HG02759 (cell line): ENCODE results near the gene ZSWIM6.

Experiments
- ATAC-seq: cut with Tn5 transposase; IDR thresholded peaks from one replicate; pipeline ENCODE4 v1.9.1; 2021; ENCODE audit warnings: mild to moderate bottlenecking, moderate library complexity; ENCODE audit not compliant: unreplicated experiment

The ZSWIM6 gene

DNA sequence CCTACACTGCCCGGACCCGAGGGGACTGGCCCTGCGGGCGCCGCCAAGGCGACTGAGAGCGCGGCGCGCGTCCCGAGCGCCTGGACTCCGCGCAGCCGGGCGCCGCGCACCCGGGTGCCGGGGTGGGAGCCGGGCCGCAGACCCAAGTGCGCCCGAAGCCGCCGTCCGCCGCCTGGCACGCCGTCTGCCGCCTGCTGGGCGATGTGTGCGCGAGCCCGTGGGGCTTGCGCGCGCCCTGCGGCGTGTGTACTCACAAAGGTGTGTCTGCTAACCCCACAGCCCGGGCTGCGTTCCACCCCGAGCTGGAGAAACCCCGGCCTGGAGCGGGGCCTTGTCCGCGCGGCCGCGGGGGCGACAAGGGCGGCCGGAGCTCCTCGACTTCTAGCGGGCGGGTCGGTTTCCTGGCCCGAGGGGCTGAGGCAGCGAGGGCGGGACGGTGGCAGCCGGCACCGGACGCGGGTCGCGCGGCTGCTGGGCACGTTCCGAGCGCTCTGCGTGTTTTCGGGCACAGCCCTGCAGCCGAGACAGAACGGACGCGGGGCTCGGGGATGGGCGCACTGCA is 1.1 kb upstream of the ZSWIM6 start:
- ATAC-seq = peak; percentile 38

DNA sequence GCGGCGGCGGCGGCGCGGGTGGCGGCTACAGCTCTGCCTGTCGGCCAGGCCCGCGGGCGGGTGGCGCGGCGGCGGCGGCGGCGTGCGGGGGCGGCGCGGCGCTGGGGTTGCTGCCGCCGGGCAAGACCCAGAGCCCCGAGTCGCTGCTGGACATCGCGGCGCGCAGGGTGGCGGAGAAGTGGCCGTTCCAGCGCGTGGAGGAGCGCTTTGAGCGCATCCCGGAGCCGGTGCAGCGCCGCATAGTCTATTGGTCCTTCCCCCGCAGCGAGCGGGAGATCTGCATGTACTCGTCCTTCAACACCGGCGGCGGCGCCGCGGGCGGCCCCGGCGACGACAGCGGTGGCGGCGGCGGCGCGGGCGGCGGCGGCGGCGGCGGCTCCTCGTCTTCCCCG is 296 bp downstream of the ZSWIM6 start:
- peak; percentile 1 for ATAC-seq

- ATAC-seq = no peak
Observed at GRCh38 chr5:61332851-61333320, 828 bp downstream of the ZSWIM6 start.

- no peak for ATAC-seq
Observed at GRCh38 chr5:61333321-61333953, 1.4 kb downstream of the ZSWIM6 start.

DNA sequence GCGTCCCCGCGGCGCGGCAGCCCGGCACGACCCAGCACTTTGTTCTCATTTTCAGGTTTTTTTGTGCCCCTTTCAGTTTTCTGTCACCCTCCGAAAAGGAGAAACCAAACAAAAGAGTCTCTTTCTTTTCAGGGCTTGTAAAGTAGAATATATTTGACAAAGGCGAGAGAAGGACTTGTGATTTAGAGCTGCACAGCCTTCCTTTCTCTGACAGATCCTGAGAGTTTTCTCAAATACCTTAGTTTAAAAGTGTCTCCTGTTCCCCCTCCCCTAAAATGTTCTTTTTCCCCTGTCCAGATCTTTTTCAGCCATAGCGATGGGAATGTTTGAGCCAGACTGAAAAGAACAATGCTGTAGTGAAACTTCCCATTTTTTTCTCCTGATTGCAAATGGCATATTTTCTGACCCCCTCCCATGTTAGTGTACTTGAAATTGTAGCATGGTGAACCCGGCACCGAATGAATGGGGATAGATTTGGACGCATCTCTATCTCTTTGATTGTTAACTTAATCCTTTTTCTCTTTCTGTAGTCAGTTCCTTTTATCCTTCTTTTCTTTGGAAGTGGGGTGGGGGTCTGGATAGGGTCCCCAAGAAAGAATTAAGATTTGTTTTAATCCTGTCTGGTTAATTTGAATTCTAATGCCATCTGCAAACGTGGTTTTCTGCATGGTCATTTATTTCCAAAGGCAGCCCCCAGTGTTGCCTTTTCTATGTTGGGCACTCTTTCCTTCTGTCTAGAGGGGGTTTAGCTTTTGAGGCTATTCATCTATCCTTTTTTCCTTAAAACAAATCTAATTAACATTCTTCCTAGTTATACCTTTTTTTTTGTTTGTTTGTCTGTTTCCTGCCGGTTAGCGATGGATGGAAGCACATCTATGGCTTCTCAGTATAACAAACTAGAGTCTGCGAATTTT is 2.2 kb downstream of the ZSWIM6 start:
- no peak for ATAC-seq

GRCh38 chr5:61334868-61335615 is 3.0 kb downstream of the ZSWIM6 start:
- ATAC-seq = no peak

DNA sequence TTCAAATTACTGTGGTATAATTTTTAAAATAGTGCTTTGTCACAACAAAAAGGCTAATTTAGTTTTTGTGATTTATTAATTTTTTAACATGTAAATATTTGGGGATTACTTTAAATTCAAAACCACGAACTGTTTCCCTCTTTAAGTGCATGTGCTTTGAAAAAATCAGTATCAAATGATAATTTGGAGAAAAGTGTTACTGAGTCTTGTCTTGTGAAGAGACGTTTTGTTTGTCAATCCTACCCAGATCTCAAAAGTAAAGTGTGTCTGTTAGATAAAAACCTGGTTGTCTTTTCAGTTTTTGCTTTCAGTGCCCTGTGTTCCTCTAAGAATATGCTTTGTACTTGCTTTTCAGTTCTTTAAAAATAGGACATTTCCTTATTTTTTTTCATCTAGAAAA is 7.7 kb downstream of the ZSWIM6 start:
- ATAC-seq = no peak

DNA sequence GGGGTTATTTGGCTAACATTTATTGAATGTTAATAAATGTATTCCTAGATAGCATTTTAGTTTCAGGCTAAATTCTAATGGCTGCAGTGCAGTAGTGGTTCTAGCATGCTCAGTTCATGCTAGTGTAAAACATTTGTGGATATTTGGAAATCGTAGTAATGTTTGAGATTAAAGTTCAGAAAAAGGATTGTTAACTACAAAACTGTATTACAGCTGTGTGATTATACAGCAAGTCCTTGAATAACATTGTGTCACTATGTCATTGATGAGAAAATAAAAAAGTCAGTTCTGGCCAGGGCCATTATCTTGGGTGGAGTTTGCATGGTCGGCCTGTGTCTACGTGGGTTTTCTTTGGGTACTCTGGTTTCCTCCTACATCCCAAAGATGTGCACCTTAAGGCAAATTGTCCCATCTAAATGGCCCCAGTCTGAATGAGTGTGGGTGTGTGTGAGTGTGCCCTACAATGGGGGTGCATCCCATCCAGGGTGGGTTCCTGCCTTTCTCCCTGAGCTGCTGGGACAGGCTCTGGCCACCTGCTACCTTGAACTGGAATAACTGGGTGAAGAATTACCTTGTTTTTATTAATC is 8.8 kb downstream of the ZSWIM6 start:
- no peak for ATAC-seq

DNA sequence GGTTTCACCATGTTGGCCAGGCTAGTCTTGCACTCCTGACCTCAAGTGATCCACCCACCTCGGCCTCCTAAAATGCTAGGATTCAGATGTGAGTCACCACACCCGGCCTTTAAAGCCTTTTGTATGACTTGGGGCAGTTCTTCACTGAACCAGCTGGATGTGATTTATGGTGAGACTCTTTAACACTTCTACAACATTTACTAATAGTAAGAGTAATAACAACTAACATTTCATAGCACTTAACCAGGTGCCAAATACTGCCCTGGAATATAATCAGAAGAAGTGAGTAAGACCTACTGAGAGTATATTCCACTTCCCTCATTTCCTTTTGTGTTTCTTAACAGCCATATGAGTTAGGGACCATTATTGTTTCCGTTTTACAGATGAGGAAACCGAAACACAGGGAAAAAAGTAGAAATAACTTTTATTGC is 10.0 kb downstream of the ZSWIM6 start:
- ATAC-seq = no peak

GRCh38 chr5:61344187-61344944 is 12.3 kb downstream of the ZSWIM6 start:
- no peak for ATAC-seq

DNA sequence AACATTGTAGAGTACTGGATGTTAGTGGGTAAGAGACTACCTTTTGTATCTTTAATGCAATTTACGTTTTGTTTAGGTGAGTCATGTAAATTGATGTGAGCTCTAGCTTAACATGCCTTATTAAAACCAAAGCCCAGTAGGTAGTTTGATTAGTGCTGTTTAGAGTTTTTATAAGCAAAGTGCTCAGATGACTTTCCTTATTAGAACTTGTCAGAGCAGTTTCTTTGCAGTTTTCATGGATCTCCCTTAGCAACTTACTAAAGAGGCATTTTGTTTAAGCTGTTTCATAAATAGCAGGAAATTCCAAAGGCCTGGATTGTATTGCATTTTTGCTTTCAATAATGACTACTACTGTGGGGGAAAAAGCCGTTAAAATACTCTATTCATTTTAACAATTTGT is 14.5 kb downstream of the ZSWIM6 start:
- ATAC-seq = no peak

- no peak for ATAC-seq
Observed at GRCh38 chr5:61347080-61347479, 15.0 kb downstream of the ZSWIM6 start.

GRCh38 chr5:61348447-61348846 is 16.4 kb downstream of the ZSWIM6 start:
- ATAC-seq = no peak

DNA sequence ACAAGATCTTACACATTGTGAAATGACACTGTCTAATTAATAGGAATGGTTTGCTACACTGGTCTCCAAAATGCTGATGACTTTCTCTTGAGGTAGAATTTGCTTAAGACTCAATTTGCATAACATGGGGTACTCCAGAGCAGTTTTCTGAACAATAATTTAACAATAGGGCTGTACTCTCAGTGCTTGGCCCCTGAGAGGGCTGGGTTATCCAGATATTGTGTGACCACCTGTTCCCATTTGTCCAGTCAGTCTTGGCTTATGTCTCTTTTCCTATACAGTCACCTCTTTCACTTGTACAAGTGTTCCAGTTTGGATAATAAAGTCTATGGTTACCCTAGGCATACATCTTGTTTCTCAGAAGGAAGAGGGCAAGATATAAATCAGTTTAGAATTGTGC is 17.9 kb downstream of the ZSWIM6 start:
- ATAC-seq = no peak

DNA sequence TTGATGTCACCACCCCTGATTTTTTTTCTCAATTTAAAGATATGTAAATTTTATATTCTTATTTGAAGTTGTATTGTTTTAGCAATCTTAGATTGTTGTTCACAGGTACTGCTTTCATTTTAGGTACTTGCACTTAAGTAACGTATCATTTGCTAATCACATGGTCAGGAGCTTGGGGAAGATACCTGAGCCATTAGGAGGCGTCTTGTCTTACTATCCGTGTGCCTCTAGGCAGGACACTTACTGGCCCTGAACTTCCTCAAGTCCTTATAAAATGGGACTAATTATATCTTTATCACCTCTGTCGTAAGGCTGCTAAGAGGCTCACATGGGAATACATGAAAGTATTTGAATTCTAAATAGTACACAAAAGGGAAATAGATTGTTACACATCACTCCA is 18.5 kb downstream of the ZSWIM6 start:
- ATAC-seq = no peak

DNA sequence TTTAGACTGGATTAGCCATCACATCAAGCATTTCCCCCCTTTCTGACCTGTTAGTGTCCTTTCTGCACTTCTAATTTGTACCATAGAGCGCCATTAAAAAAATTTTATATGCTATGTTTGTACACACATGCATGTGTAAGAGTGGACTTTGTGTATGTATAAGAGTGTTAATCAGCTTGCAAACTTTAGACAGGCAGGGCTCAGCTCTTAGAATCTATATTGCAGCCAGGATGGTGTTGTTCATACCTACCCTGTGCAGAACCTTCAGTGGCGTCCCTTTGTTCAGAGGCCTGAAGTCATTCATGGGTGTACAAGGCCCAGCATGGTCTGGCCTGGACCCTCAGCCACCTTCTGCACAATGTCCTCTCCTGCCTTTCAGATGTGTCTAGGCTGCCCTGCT is 19.7 kb downstream of the ZSWIM6 start:
- no peak for ATAC-seq

DNA sequence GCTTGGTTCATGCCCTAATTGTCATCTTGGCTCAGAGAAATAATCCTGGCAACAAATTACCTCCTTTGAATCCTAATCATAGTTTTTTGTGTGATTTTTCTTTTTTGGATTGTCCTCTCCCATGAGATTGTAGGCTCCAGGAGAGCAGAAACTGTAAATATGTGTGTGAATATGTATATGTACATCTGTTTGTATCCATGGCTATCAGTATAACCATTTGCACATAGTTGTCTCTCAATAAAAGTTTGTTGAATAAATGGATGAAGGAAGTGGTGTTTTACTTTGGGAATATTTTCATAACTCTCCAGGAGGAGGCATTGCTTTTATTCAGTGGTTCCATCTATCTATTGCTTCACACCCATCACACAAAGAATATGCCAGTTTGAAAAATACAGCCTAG is 20.1 kb downstream of the ZSWIM6 start:
- ATAC-seq = no peak

DNA sequence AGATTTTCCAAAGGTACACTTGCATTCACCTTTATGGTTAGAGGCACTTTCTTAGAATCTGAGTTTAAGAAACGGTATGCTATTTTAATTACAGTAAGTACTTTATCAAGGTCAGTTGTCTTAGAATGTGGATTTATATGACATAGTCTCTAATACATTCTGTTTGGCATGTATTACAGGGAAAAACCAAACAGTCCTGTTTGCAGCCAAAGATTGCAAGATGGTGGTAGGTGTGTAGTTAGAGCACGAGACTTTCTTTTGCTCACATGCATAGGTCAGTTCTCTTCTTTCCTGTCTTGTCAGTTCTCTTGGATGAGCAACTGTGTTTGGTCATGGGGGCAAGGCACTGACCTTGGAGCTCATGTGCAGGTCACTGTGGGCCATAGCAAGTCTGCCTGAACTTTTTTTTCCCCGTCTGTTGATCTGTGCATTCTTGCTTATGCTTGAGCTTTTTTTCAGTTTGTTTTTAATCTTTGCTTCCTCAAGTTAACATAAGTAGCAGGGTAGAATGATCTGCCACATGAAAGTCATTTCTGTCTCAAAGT is 20.6 kb downstream of the ZSWIM6 start:
- ATAC-seq = no peak

- ATAC-seq = no peak
Observed at GRCh38 chr5:61353293-61353692, 21.2 kb downstream of the ZSWIM6 start.

DNA sequence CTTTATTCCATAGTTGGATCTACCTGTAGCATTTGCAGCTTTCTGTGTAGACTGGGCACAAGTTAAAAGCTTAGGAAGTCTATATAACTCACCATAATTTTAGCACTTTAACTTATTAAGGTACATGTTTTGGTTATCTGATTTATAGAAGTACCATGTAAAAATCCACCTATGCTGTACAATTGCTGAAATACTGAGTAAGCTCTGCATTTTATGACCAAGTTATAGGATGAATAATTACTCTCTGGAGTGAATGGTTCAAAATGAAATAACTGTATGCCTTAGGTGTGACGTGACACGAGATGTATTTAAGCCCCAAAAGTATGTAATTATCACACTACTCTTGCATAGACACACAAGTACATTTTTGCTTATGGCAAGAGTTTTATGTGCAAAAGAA is 22.1 kb downstream of the ZSWIM6 start:
- ATAC-seq = no peak
